Measurements from ENCODE around the gene RAD51B.

RAD51B gene

DNA sequence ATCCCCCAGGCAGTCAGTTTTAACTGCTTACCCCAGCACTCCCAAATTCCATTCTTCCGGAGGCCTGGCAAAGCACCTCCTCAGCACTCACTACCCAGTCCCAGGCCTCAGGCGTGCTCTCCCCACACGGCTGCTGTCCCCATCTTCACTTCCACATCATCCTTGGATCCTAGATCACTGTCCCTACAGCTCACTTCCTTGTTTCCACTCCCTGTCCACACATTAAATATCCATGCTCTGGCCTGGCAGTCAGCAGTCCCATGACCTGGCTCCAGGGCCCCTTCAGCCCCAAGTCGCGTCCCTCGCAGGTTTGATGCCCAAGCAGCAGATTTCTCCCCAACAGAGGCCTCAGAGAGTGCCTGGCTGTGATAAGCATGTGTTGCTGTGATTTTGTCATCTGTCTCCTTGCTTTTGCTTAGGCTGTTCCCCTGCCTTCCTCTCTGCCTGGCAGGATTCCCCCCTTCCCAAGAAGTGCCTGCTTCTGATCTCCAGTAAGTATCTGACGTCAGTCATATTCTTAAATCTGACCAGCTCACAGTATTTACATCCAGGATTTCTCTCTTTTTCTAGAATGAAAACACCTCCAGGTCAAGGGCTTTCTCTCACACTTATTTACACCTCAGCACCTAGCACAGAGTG, 731.6 kb downstream of the RAD51B start:
- no peak for DNase-seq

DNA sequence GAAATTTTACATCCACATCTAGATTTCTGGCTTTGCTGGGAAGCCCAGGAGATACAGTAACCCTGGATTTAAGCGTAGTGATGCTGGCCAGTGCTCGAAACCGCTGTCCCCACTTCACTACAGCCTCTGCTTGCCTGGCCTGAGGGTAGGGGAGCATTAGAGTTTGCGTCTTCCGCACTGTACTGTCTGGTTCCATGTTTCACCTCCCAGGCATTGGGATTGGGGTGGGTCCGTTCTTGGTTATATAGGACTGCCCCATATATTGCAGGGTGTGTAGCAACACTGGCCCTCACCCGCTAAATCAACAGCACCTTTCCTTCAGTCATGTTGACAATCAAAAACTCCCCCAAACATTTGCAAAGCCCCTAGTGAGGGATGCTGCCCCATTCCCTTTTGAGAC, 732.5 kb downstream of the RAD51B start:
- DNase-seq: no peak

DNA sequence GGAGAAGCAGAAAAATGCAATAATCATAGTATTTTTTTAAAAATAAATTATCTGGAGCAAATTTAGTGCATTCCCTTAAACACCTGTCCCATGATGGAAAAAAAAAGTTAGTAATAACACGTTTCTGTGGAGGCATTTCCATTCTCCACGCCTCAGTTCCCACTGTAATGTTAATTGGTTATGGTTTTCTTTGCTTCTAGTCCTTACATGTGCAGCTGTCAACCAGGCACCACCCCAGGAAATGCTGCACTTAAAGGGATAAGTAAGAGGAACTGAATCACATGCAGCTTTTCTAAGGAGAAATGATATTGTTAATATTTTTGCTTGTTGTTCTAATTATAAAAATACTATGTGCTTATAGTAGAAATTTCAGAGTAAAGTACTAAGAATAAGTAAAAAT, 733.0 kb downstream of the RAD51B start:
- no peak for DNase-seq

DNA sequence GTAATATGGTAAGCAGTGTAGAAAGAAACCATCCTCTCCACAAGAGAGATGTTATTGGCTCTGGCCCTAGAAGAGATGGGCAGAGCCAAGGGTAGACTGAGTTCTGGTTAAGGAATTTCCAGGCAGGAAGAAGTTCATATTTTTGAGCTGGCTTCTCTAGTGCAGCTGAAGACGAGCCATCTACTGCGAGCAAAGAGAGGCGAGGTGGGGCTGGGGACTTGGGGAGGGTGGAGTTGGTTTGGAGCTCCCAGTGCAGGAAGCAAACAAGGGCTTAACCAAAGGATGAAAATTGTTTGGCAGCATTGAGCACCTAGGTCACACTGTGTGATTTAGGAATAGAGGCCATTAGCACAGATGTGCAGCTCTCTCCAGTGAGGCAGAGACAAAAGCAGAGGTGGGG, 733.7 kb downstream of the RAD51B start:
- no peak for DNase-seq

DNA sequence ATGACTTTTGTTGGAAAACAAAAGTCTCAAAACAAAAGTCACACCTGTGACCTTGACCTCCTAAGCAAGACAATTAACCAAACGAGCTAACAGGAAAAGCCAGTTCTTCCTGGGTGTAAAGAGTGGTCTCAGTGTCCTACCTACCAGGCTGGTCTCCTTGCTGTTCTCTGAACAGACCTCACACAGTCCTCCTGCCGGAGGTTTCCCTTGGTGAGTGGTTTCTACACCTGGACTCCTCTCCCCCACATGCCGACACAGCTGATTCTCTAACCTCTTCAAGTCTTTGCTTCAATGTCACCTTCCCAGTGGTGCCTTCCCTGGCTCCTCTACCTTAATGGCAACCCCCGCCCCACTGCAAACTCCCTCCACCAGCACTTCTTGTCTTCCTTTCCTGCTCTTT, 734.7 kb downstream of the RAD51B start:
- no peak for DNase-seq

DNA sequence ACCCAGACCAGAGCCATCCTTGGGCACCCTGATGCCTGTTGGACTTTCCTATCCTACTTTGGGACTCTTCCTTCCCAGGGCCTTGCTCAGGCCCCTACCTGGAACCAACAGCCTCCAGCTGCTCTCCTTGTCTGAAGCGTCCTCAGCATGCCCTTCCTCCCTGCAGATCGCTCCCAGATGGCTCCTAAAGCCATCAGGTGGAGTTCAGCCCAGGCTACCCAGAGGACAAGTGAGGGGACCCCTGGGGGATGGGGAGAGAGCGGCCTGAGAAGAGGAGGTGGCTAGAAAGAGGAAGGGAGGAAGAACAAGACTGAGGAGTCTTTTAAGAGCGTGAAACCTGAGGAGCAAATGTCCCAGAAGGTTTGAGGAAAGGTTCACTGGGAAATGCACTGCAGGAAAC, 736.7 kb downstream of the RAD51B start:
- no peak for DNase-seq

DNA sequence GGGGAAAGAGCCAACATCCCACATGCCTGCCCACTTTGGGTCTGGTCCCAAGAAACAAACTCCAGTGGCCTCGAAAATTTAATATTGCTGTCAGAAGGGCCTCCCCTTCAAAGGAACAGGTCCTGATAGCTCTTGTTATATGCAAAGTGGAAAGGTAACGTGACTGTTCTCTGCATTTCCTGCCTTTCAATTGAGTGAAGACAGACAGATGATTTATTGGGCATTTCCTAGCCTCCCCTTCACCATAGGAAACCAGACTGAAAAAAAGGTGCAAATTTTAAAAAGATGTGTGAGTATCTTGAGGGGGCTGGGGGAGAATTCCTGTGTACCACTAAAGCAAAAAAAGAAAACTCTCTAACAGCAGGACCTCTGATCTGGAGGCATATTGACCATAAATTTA, 738.1 kb downstream of the RAD51B start:
- no peak for DNase-seq

DNA sequence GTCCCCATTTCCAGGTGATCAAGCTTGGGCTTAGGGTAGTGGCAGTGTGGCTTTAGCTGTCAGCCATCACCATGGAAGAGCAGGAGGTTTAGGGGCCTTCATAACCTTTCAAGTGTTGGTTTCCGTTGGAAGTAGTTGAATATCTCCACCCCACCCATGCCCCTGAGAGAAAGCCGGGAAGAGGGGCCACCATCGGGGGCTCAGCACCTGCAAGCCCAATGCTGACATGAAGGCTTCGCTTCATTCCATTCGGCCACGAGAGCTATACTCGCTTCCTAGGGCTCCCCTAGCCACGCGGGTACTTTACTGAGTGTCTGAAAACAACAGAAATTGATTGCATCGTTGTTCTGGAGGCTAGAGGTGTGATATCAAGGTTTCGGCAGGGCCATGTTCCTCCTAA, 738.5 kb downstream of the RAD51B start:
- no peak for DNase-seq

DNA sequence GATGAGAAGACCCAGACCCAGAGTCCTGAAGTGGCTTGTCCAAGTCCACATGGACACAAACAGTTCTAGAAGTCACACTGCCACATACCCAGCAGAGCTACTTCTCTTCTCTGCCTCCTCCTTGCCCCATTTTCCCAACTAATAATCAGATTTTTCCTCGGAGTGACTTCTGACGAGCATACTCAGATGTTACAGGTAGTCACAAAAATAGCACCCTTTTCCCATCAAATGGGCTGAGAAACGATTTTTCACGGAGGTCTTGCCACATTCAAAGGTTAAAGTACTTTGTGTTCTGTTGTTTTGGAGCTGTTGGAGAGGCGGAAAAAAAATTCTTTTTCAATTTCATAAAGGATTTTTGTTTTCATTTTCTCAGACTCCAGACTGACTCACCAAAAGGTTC, 740.4 kb downstream of the RAD51B start:
- no peak for DNase-seq

DNA sequence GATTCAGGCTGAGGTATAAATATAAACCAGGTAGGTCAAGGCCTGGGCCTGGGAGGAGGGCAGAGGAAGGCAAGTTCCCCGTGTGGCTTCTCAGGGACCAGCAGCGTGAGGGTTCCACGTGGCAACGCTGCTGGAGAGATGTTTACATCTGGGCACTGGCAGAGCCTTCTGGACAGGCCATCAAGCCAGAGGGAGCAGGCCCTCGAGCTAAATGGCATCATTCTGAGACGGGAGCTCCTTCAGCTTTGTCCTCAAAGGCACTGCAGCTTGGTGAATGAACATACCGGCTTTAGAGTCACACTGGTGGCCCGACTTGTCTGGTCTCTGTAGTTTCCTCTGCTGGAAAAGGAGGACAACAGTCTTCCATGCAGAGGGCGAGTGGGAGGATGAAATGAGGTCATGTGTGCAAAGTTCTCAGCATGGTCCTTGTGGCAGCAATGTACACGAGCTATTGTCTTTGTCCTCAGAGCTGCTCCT, 742.0 kb downstream of the RAD51B start:
- no peak for DNase-seq

DNA sequence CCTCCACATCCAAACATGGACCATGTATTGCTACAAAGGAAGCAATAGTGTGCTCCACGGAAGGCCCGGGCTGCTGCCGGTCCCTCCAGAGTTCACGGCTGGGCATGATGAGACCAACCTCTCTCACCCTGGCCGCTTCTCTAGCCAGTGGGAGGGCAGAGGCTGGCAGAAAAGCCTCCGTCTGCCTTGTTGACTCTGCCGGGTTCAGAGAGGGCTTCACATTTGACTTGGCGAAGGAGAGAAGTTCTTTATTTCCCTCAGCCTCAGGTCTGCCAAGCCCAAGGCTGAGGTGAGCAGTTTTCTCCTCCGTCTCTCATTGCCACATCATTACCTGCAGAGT, 743.3 kb downstream of the RAD51B start:
- no peak for DNase-seq

DNA sequence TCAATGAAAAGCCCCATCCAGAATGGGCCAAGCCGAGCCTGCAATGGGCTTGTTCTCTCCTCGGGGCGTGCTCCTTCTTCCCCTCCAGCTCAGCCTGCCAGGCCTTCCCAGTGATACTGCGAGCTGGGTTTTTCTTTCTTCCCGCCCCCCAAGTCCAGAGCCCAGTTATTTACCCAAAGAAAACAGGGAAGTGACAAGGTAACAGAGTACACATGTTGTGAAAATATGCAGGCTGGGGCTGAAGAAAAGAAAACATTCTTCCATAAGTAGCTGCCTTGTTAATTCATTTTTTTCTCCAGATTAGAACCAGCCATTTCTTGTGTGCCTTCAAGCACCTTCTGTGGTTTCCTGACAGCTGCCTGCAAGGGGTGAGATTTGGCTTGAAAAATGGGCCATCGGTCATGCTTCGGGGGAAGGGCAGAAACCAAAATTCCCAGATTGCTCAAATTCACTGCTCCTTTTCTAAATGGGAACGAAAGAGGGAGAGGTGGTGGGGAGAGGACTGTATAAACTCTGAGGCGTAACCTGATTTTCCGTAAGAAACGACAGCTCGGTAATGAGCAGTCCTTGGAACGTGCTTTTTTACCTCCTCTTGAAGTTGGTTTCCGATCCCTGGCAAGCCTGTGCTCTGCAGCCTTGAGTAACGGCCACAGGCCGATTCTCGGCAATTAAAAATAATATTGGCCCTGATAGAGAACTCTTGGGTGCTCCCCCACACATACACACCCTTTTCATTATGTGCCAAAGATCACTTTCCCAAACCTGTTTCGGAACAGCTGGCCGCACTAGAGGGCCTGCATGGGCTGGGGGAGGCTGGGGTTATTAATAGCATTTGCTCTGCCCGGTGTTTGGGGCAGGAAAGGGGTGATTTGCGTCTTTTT, 743.9 kb downstream of the RAD51B start:
- DNase-seq: no peak

DNA sequence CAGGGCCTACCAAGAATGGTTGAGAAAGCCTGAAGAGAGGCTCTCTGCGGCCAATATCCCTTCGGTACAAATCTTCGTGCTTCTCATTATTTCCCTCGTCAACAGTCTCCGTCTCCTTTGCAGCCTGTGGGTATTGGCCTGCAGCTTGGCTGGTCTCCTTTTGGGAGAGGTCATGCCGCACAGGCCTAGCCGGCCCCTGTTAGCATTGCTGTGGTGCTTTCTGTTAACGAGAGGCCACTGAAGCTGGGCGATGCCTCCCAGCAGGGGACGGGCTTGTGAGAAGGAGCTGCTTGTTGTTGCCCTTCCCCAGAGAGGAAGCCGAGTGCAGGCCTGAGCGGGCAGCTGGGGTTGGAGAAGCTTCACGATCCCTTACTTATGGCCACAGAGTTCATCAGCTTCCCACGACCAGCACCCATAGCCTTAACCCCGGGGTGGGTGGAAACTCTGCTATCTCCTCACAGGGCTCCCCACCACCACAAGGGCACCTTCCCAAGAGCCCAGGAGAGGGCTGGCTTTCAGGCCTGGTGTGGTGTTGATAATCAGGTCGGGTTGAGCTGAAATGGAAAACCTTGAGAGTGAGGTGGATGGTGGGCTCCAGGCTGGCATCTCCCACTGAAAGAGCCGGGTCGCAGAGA, 744.7 kb downstream of the RAD51B start:
- no peak for DNase-seq

DNA sequence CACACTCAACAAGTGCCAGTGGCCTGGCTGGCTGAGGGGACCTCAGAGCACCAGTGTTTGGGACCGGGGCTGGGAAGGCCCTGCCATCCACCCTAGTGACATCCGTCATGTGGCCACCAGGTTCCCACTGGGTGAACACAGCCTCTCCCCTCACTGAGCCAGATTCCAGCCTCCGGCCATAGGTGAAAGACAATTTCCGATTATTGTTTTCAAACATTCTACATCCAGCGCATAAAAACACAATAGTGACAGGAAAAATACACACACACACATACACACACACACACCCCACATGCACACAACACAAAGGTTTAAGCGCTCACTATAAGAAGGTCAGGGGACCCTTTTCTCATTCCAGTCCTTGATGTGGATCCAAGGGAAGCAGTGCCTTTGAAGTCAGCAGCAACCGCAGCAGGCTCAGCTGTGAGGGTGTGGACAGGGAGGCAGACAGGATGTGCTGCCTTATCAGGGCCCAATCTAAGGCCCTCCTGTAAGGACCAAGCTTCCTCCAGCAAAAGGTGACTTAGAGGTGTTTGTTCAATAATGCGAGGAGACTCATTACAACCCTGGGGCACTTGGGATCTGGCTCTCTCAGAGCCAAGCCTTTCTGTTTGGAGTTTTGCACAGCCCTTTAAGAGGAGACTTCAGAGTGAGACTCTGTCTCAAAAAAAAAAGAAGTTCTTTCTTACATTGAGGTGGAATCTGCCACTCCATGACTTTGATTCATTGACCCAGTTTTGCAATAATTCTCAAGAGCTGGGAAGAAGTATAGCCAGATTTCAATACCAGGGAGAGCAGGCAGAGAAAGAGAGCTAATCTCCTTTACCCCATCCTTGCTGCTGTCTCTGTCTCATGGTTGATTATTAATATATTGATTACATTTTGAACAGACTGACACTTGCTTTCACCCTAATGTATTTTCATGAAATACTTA, 745.5 kb downstream of the RAD51B start:
- no peak for DNase-seq

DNA sequence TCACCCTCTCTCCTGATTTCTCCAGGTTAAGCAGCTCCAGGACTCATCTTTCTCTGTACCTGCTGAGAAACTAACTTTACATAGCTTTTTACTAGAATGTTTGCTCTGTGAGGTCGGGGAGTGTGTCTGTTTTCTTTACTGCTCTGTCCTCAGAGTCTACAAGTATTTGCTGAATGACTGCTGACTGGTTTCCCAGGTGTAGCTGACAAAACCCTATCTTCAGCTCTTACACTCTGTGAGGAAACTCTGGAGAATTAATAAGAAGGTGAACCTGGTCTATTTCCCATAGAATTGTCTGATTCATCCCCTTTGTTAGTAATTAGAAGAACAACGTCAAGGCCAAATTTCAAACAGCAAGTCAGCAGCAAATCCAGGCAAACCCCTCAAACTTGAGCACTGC, 746.5 kb downstream of the RAD51B start:
- no peak for DNase-seq

DNA sequence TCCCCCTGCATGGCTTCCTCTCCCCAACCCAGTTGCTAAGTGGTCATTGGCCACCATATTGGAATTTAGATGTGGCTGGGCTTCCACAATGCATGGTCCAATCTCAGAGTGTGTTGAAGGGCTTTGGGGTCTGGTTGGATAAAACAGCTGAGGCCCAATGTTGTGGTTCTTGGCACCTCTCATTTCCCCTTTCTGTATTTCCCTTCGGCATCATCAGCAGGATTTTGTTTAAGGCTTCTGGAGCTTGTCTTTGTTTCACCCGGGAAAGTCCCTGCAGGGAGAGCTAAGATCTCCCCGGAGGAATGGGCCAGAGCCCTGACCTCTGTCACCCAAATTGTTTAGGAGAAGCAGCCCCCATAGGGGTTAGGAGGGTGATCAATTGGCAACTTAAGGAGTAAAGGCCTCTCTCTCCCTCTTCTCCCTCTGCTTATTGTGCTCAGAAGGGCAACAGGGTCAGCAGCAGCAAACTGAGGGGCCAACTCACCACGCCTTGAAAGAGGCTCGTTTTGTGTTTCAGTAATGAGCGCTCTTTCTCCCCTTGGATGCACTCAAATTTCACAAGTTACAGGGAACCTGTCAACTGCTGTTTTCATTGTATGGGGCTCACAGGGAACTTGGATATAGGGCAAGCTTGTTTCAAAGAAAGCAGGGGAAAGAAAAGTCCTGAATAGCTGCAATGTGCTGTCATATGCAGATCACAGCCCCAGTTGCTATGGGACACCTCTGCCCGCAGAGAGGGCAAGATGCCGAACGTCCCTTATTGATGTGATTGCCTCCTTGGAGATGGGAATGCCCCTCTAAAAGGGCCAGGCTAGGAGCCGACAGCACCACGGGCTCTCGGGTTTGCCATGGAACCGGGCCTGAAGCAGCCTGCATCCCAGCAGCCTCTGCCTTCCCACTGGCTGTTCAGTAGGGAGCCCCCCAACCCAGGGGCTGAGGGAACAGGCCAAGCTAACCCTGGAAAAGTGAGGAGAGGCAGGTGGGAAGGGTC, 749.6 kb downstream of the RAD51B start:
- no peak for DNase-seq

DNA sequence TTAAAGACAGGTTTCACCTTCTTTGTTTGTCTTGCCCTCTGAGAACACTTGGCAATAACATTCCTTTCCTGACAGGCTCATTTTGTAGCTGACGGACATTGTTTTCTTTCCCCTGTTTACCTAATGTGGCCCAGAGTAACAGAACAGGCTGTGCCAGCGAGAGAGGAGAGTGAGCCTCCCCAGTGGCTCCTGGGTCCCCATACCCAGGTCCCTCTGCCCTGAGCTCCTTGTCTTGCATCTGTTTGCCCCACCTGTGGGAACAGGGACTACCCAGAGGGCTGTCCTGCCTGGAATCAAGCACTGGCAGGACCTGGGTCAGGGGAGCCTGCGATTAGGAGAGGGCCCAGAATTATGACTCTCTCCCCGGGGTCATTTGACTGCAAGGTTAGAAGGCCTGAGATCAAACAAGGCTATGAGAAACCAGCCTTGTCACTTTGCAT, 750.4 kb downstream of the RAD51B start:
- DNase-seq: no peak

DNA sequence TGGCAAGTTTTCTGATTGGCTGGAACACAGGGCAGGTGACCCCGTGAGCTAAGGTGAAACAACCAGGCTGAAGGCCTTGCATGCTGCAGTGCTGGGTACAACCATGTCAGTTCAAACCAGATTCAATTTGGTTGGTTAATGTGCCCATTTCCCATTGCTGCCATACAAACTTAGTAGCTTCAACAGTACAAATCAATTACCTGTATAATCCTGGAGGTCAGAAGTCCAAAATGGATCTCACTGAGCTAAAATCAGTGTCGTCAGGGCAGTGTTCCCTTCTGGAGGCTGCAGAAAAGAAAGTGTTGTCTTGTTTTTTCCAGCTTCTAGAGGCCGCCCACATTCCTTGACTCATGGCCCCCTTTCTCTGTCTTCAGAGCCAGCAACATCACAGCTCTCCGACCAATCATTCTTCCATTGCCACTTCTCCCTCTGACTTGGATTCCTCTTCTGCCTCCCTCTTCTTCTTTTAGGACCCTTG, 751.6 kb downstream of the RAD51B start:
- no peak for DNase-seq

DNA sequence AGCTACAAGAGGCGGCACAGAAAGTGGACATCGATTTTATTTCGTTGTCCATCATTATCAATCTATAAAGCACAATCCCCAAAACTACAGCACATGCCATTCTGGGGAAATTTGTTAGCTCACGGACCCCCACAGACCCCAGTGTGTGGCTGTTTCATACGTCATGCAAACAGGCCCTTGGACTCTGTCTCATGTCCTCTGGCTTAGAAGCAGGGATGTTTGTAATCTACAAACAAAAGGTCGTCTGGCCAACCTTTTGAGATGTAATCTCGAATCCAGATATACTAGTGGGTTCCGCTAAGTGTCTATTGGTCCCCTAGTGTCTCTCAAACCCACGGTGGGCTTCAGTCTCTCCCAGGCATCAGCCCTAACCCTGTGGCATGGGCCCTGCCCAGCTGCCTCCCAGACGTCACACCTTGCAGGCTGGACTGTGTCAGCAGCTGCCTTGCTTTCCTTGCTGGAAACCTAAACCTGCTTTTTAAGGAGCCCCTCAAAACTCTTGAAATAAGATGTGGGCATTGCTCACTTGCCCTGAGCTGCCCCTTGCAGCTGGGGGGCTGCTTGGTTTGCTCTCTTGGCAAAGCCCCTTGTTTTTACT, 752.4 kb downstream of the RAD51B start:
- DNase-seq: no peak

DNA sequence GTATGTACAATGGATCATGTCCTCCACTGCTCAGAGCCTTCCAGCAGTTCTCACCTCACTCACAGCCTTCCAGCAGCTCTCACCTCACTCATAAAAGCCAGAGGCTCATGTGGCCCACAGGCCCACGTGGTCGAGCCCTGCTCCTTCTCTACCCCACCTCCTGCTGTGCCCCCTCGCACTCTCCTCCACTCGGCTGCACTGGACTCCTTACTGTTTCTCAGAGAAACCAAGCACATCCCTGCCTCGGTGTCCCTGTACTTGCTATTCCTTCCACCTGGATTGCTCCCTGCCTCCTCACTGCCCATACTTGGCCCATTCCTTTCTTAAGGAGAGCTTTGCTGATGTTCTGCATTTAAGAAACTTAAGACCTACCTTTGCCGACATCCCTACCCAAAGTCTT, 753.5 kb downstream of the RAD51B start:
- DNase-seq: no peak

DNA sequence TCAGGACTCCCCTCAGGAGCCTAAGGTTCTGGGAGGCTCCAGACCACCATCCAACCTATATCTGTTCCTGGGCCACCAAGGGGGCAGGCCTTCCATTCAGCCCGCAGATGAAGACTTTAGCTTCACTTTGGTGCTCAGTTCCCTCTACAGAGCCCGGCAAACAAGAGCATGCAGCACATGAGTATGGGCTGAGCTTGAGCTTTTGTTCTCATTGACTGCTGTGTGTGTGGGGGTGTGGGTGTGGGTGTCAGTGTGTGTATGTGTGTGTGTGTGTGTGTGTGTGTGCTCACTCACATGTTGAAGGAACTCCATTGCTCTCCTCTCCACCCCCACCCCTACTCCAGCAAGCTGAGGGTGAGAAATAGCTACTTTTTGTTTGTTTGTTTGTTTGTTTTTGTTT, 754.1 kb downstream of the RAD51B start:
- DNase-seq: no peak
